ENCODE results near the gene TMEM37. TPM values are rescaled to one million over a fixed set of nuclear protein-coding genes. Genes with fewer than 3 reads are reported as not detected.

TMEM37 gene
- total and polyA plus RNA-seq, 2 of the 13 experiments (the other 11 are each of a cell fraction or from before 2014, with no cell fraction given), result 37.7 to 115 TPM

DNA sequence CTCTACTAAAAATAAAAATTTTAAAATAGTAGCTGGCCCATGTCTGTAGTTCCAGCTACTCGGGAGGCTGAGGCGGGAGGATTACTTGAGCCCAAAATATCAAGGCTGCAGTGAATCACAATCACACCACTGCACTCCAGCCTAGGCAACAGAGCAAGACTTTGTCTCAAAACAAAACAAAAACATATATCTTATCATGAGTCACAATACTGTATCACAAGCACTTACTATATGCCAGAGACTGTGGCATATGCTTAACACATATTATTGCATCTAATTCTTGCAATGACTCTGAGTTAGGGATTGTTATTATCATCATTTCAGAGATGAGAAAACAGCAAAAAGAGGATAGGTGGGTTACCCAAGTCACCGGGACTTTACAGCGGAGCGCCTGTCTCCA, 29.5 kb upstream of the TMEM37 start:
- 81% methylated on average over 5 of the region's 5 CpGs for WGBS (ENCODE audit: low lambda C conversion rate)

More for the DNA sequence above, 29.5 kb upstream of the TMEM37 start:
- no peaks in the 10 kb centered on the region for H3K36me3 ChIP-seq (replicated peaks in 1 of 2; ENCODE audit: control insufficient read depth in 1 of 2, insufficient read depth in 2 of 2, low read length in 2 of 2)
- H2AFZ ChIP-seq (ENCODE audit: low read length), result no peak overlapping the region
- ChIA-PET CTCF (ENCODE audit: low intra/inter-chr PET ratio, low total read pairs) (no interaction called here), POLR2A (no interaction called here)
- H3K4me2 ChIP-seq (ENCODE audit: low read depth, low read length), result no peak overlapping the region
- no TSS peak for BruUV-seq (replicated peaks)
- ATAC-seq, result no peak
- no peaks in the 10 kb centered on the region for H3K79me2 ChIP-seq (ENCODE audit: insufficient read depth, low read length)
- TF ChIP-seq ADNP (CRISPR knock-in tag; IDR thresholded peaks at IDR 0.05), result no peak
- TF ChIP-seq ESRRA (CRISPR knock-in tag; IDR thresholded peaks at IDR 0.05; ENCODE audit: low read depth), result no peak
- TF ChIP-seq ZNF260 (CRISPR knock-in tag; IDR thresholded peaks at IDR 0.05; ENCODE audit: borderline replicate concordance, low read depth), result no peak
- TF ChIP-seq FOXM1 (CRISPR knock-in tag; IDR thresholded peaks at IDR 0.05), result no peak
- TF ChIP-seq, protein P1, sequence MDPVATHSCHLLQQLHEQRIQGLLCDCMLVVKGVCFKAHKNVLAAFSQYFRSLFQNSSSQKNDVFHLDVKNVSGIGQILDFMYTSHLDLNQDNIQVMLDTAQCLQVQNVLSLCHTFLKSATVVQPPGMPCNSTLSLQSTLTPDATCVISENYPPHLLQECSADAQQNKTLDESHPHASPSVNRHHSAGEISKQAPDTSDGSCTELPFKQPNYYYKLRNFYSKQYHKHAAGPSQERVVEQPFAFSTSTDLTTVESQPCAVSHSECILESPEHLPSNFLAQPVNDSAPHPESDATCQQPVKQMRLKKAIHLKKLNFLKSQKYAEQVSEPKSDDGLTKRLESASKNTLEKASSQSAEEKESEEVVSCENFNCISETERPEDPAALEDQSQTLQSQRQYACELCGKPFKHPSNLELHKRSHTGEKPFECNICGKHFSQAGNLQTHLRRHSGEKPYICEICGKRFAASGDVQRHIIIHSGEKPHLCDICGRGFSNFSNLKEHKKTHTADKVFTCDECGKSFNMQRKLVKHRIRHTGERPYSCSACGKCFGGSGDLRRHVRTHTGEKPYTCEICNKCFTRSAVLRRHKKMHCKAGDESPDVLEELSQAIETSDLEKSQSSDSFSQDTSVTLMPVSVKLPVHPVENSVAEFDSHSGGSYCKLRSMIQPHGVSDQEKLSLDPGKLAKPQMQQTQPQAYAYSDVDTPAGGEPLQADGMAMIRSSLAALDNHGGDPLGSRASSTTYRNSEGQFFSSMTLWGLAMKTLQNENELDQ (CRISPR knock-in tag; IDR thresholded peaks at IDR 0.05; ENCODE audit: borderline replicate concordance), result no peak
- TF ChIP-seq ZNF343 (CRISPR knock-in tag; IDR thresholded peaks at IDR 0.05), result no peak
- no peak for TF ChIP-seq NBN (conservative IDR thresholded peaks at IDR 0.05)
- TF ChIP-seq SOX5 (CRISPR knock-in tag; IDR thresholded peaks at IDR 0.05; ENCODE audit: borderline replicate concordance), result no peak
- H3K27me3 ChIP-seq (ENCODE audit: control insufficient read depth in 1 of 2, insufficient read depth in 2 of 2, low read length in 2 of 2), result peaks cover 0 to 23% of the 10 kb centered on the region in 2 experiments; a peak in 4 of 5 replicates
- no peaks in the 10 kb centered on the region for H3K9me3 ChIP-seq (ENCODE audit: low read length)
- intact Hi-C loops (cut with micrococcal nuclease; ENCODE audit: unreplicated experiment), result no loop called here
- peaks cover 14% of the 10 kb centered on the region for H3K4me1 ChIP-seq (ENCODE audit: insufficient read depth, low read length)
- H3K4me3 ChIP-seq (replicated peaks in 1 of 3; ENCODE audit: insufficient read depth in 1 of 3, low read depth in 2 of 3, low read length in 3 of 3), result no peak overlapping the region
- no peaks in the 10 kb centered on the region for H4K20me1 ChIP-seq (ENCODE audit: insufficient read depth, low read length)
- in situ Hi-C loops (cut with HindIII; ENCODE audit: extremely low pct_ligation_motif_present, low pct_unique_long_range_greater_than_20kb), result no loop called here
- FAIRE-seq, result no peak
- no peak overlapping the region for H3K27ac ChIP-seq (ENCODE audit: extremely low read length, insufficient read depth, low read length)
- H3K9ac ChIP-seq (ENCODE audit: insufficient read depth, low read depth, low read length), result no peak overlapping the region
- no peak for DNase-seq (ENCODE audit: low spot score)

All from HepG2 (cell line).